G401 (cell line): ENCODE measurements around the gene PPM1A. TPM values are rescaled to one million over a fixed set of nuclear protein-coding genes. Genes with fewer than 3 reads are reported as not detected.

ENCODE experiments used
- DNase-seq: peaks from one replicate; pipeline ENCODE4 v3.0.0-alpha.2; 2015; ENCODE audit warnings: low spot score
- in situ Hi-C: cut with HindIII; loops from 2 replicates; pipeline ENCODE4 v1.10.0; 2016; ENCODE audit warnings: low sequenced_read_pairs, mixed read lengths
- total RNA-seq: library from RNA; depleted of rRNA; stranded (reverse); fragments of >200 nt; shearing (Covaris generic); gene quantifications from 2 replicates; pipeline ENCODE4 v1.2.3, GENCODE V29; 2014; rRNA removed

Gene PPM1A
- total RNA-seq, 1 experiment from 2014 or later, result 37.6 TPM

- in situ Hi-C loops, result no loop called here
These were observed 95.7 kb downstream of the PPM1A start for GRCh38 chr14:60344751-60345150.

GRCh38 chr14:60346706-60347105 lies 97.7 kb downstream of the PPM1A start:
- DNase-seq, result no peak
- in situ Hi-C loops, result no loop called here

More at GRCh38 chr14:60344751-60345150, 95.7 kb downstream of the PPM1A start:
- DNase-seq, result no peak

GRCh38 chr14:60348211-60348610 lies 99.2 kb downstream of the PPM1A start:
- DNase-seq, result no peak
- in situ Hi-C loops, result no loop called here

Other genes starting within 250 kb of the PPM1A start
- gene PCNX4, start 157.3 kb upstream of the PPM1A start, total RNA-seq, result 63.6 and 129 TPM in 2 replicates
- gene DHRS7, start 83.8 kb upstream of the PPM1A start, total RNA-seq, result 39.7 and 59.3 TPM in 2 replicates
- 0.06 TPM in 1 of 2 replicates, not detected in the other for gene C14orf39, start 236.8 kb downstream of the PPM1A start, total RNA-seq